GM12878 (cell line): ENCODE measurements around the gene TMCC3. TPM values are rescaled to one million over a fixed set of nuclear protein-coding genes. Genes with fewer than 3 reads are reported as not detected.

Experiments
- ATAC-seq: fragments of 200-7000 bp; cut with Tn5 transposase; 3 replicates; pipeline ENCODE4 v1.9.1; 2020; ENCODE audit warnings: mild to moderate bottlenecking, moderate library complexity
- BruUV-seq: library from RNA; stranded (reverse); fragments of 400-500 nt; replicated peaks from 2 replicates; lab custom pipeline; 2021; lab: Mats Ljungman, UMichigan
- CTCF ChIA-PET: fragments of 300-600 bp; sonication (Branson Sonifier 250); formaldehyde crosslinking; extraction: SDS; loops from one replicate; lab custom pipeline; 2021; ENCODE audit warnings: inconsistent platforms; lab: Yijun Ruan, JAX
- POLR2A ChIA-PET: fragments of 350-600 bp; formaldehyde crosslinking; extraction: SDS; loops from one replicate; lab custom pipeline; 2021; ENCODE audit warnings: inconsistent platforms; lab: Charles Lee
- RAD21 ChIA-PET: fragments of 300-600 bp; sonication (Branson Sonifier 250); formaldehyde crosslinking; loops from one replicate; lab custom pipeline; 2023; ENCODE audit warnings: antibody characterized with exemption; ENCODE audit not compliant: unreplicated experiment; lab: Charles Lee
- SMC1A ChIA-PET: fragments of 300-600 bp; sonication (Branson Sonifier 250); formaldehyde crosslinking; loops from one replicate; lab custom pipeline; 2023; ENCODE audit not compliant: unreplicated experiment, uncharacterized antibody; lab: Charles Lee
- DNase-seq: peaks from one replicate; pipeline ENCODE4 v3.0.0-alpha.2; 2011; ENCODE audit warnings: low read depth, low spot score
- FAIRE-seq: peaks from 3 replicates; lab custom pipeline; 2011; peaks lifted over from hg19 to GRCh38; lab: Jason Lieb, UNC
- H2AFZ ChIP-seq: 2 replicates; pipeline ENCODE4 v1.6.0; 2011; ENCODE audit warnings: low read depth, low read length, control low read depth; ENCODE audit not compliant: control insufficient read depth
- H3K27ac ChIP-seq: 2 replicates; pipeline ENCODE4 v1.5.1; 2011; ENCODE audit warnings: control low read depth; ENCODE audit not compliant: control insufficient read depth, insufficient read depth
- H3K27me3 ChIP-seq, 2 experiments: replicated peaks in 1 of 2; 2 replicates each; pipeline versions ENCODE4 v1.6.0 to v1.6.1; 2011; ENCODE audit warnings: low read length in 1 of 2; ENCODE audit not compliant: control insufficient read depth in 2 of 2, insufficient read depth in 2 of 2
- H3K36me3 ChIP-seq, 2 experiments: 2 replicates each; pipeline ENCODE4 v1.5.1; 2011; ENCODE audit warnings: low read length in 1 of 2; ENCODE audit not compliant: control insufficient read depth in 2 of 2, insufficient read depth in 2 of 2
- H3K4me1 ChIP-seq: 2 replicates; pipeline ENCODE4 v1.6.1; 2011; ENCODE audit warnings: mild to moderate bottlenecking, low read length, moderate library complexity, mixed read lengths; ENCODE audit not compliant: control insufficient read depth, insufficient read depth
- H3K4me2 ChIP-seq: 2 replicates; pipeline ENCODE4 v1.6.0; 2011; ENCODE audit warnings: control low read depth; ENCODE audit not compliant: control insufficient read depth, insufficient read depth
- H3K4me3 ChIP-seq: fragments of 200-600 bp; sonication (generic); 2 replicates; pipeline ENCODE4 v1.5.1; 2016
- H3K79me2 ChIP-seq: 2 replicates; pipeline ENCODE4 v1.6.0; 2011; ENCODE audit warnings: low read length; ENCODE audit not compliant: control insufficient read depth, insufficient read depth
- H3K9ac ChIP-seq: 2 replicates; pipeline ENCODE4 v1.8.0; 2011; ENCODE audit warnings: low read length, control low read depth, mixed read lengths; ENCODE audit not compliant: control insufficient read depth, insufficient read depth
- H3K9me3 ChIP-seq: replicated peaks from 3 replicates; pipeline ENCODE4 v1.5.1; 2011; ENCODE audit warnings: mild to moderate bottlenecking, low read length; ENCODE audit not compliant: control insufficient read depth, insufficient read depth
- H4K20me1 ChIP-seq: 2 replicates; pipeline ENCODE4 v1.6.0; 2011; ENCODE audit not compliant: control insufficient read depth, insufficient read depth
- CHD1 ChIP-seq: IDR thresholded peaks from 2 replicates; pipeline ENCODE4 v1.6.1; 2012; ENCODE audit warnings: low read depth, low read length, improper control_type of control experiment
- CHD2 ChIP-seq: IDR thresholded peaks from 2 replicates; pipeline ENCODE4 v1.6.1; 2011; ENCODE audit warnings: low read depth, low read length, improper control_type of control experiment, borderline replicate concordance
- EED ChIP-seq: sonication (generic); IDR thresholded peaks from 2 replicates; pipeline ENCODE4 v1.6.1; 2016; ENCODE audit warnings: antibody characterized with exemption, low read depth
- FOXM1 ChIP-seq: IDR thresholded peaks from 2 replicates; pipeline ENCODE4 v1.6.1; 2012; ENCODE audit warnings: low read depth, mild to moderate bottlenecking, inconsistent platforms, low read length, moderate library complexity
- KAT2A ChIP-seq: conservative IDR thresholded peaks from 2 replicates; pipeline ENCODE4 v1.6.1; 2011; ENCODE audit warnings: low read depth, low read length; ENCODE audit not compliant: control insufficient read depth
- KDM1A ChIP-seq: fragments of 200-600 bp; sonication (generic); IDR thresholded peaks from 2 replicates; pipeline ENCODE4 v1.6.1; 2016; ENCODE audit warnings: borderline replicate concordance
- PAX5 ChIP-seq: IDR thresholded peaks from 2 replicates; pipeline ENCODE4 v1.6.1; 2011; ENCODE audit warnings: low read depth, low read length, borderline replicate concordance
- RUNX3 ChIP-seq: IDR thresholded peaks from 2 replicates; pipeline ENCODE4 v1.6.1; 2012; ENCODE audit warnings: low read length, inconsistent platforms
- SMAD5 ChIP-seq: IDR thresholded peaks from 2 replicates; pipeline ENCODE4 v1.6.1; 2016; ENCODE audit warnings: antibody characterized with exemption, low read depth
- SUZ12 ChIP-seq: fragments of 200-600 bp; sonication (generic); IDR thresholded peaks from one replicate; pipeline ENCODE4 v1.6.1; 2018; ENCODE audit warnings: antibody characterized with exemption, mild to moderate bottlenecking; ENCODE audit not compliant: unreplicated experiment
- ZZZ3 ChIP-seq: IDR thresholded peaks from 2 replicates; pipeline ENCODE4 v1.6.1; 2011; ENCODE audit warnings: low read depth; ENCODE audit not compliant: control insufficient read depth, insufficient read length
- WGBS: methylation state at CpG from one replicate; pipeline ENCODE4 v1.1.6; 2016; ENCODE audit warnings: low lambda C conversion rate; ENCODE audit not compliant: insufficient replicate concordance, insufficient coverage; ENCODE audit errors: missing lambda C conversion rate; 5-methylcytosine and 5-hydroxymethylcytosine counted together
- in situ Hi-C: fragments of 300-500 bp; cut with MboI; formaldehyde crosslinking; loops from 9 replicates; pipeline ENCODE4 v1.14.3; 2018; ENCODE audit warnings: mixed read lengths
- intact Hi-C: fragments of 100-400 bp; cut with micrococcal nuclease; formaldehyde crosslinking; loops from one replicate; pipeline ENCODE4 v1.14.2; 2022; ENCODE audit not compliant: unreplicated experiment
- polyA plus RNA-seq, 11 experiments: library from polyadenylated mRNA; depleted of rRNA in 4 of 11; unstranded in 6 of 11; stranded (reverse) in 5 of 11; fragments of >200 nt; fragmentation: Nextera tagmentation in 4 of 11; fragmentation: Illumina TruSeq in 1 of 11; extraction: Ambion mirVana in 4 of 11; extraction: Trizol in 1 of 11; gene quantifications; 1 replicate in 1 of 11; 2 replicates in 10 of 11; pipeline versions ENCODE4 v1.2.1 to v1.2.3, GENCODE V29; 2011 to 2016; ENCODE audit warnings: inconsistent platforms in 2 of 11, missing spikeins in 2 of 11, low read depth in 1 of 11
- total RNA-seq, 4 experiments: library from RNA; depleted of rRNA in 3 of 4; stranded (reverse); fragments of >200 nt in 3 of 4; fragmentation: Illumina TruSeq in 1 of 4; extraction: Trizol in 1 of 4; gene quantifications; 2 replicates each; pipeline versions ENCODE4 v1.2.1 to v1.2.3, GENCODE V29; 2013 to 2021
- TF ChIP-seq, protein P1 (sequence below): fragments of 450-650 bp; formaldehyde crosslinking; IDR thresholded peaks from 2 replicates; pipeline ENCODE4 v1.4.0; 2022; ENCODE audit warnings: mild to moderate bottlenecking, moderate library complexity

TMCC3 gene
- total and polyA plus RNA-seq, 10 of the 15 experiments (the other 5 are each of a cell fraction or from before 2014, with no cell fraction given), result 5.8 to 29.8 (median 12.6) TPM

DNA sequence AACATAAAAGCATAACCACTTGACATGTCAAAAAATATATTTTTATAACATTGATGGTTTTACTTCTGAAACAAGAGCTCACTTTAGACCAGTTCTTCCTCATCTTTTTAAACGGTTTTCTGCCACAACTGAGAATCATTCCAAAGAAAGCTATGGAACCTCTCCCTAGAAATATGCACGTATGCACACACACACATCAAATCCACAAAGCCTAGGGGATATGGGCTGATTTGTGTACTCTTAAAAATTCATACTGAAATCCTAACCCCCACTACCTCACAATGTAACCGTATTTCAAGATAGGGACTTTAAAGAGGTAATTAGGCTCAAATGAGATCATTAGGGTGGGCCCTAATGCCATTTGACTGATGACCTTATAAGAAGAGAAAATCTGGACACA, 19.3 kb downstream of the TMCC3 start:
- POLR2A ChIA-PET, result interaction anchor here (1.3 kb wide), 1 partner anchor 75 kb away, joined by 3 read pairs; no protein-coding TSS in a partner anchor

GRCh38 chr12:94628819-94629472, 21.4 kb downstream of the TMCC3 start:
- no peak overlapping the region for H2AFZ ChIP-seq
- DNase-seq (no peak), FAIRE-seq (no peak), ATAC-seq (no peak)
- in situ Hi-C loops (no loop called here), intact Hi-C loops (no loop called here)
- H3K4me2 ChIP-seq, result no peak overlapping the region
- RAD21 ChIA-PET, result no interaction called here
- H3K27me3 ChIP-seq, result no peaks in the 10 kb centered on the region
- no peak overlapping the region for H3K4me3 ChIP-seq
- no TSS peak for BruUV-seq
- CTCF ChIA-PET, result interaction anchor here (1.6 kb wide), 1 partner anchor 12 kb away, joined by 4 read pairs; no protein-coding TSS in a partner anchor
- no peaks in the 10 kb centered on the region for H4K20me1 ChIP-seq
- no peaks in the 10 kb centered on the region for H3K4me1 ChIP-seq
- H3K36me3 ChIP-seq, result no peaks in the 10 kb centered on the region; a peak in 1 of 4 replicates
- TF ChIP-seq RUNX3 (no peak), KAT2A (no peak), KDM1A (no peak), CHD2 (no peak), SUZ12 (no peak), ZZZ3 (no peak), SMAD5 (no peak), CHD1 (no peak), FOXM1 (no peak)
- TF ChIP-seq, protein P1, sequence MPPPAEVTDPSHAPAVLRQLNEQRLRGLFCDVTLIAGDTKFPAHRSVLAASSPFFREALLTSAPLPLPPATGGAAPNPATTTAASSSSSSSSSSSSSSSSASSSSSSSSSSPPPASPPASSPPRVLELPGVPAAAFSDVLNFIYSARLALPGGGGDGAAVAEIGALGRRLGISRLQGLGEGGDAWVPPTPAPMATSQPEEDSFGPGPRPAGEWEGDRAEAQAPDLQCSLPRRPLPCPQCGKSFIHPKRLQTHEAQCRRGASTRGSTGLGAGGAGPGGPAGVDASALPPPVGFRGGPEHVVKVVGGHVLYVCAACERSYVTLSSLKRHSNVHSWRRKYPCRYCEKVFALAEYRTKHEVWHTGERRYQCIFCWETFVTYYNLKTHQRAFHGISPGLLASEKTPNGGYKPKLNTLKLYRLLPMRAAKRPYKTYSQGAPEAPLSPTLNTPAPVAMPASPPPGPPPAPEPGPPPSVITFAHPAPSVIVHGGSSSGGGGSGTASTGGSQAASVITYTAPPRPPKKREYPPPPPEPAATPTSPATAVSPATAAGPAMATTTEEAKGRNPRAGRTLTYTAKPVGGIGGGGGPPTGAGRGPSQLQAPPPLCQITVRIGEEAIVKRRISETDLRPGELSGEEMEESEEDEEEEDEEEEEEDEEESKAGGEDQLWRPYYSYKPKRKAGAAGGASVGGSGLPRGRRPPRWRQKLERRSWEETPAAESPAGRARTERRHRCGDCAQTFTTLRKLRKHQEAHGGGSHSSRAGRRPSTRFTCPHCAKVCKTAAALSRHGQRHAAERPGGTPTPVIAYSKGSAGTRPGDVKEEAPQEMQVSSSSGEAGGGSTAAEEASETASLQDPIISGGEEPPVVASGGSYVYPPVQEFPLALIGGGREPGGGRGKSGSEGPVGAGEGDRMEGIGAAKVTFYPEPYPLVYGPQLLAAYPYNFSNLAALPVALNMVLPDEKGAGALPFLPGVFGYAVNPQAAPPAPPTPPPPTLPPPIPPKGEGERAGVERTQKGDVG, result no peak
- POLR2A ChIA-PET, result interaction anchor here (0.8 kb wide), 1 partner anchor 24 kb away, joined by 3 read pairs; no protein-coding TSS in a partner anchor
- 91% methylated on average over 6 of the region's 6 CpGs for WGBS
- H3K9ac ChIP-seq, result no peak overlapping the region
- H3K79me2 ChIP-seq, result no peaks in the 10 kb centered on the region
- no peak overlapping the region for H3K27ac ChIP-seq
- SMC1A ChIA-PET, result interaction anchor here (1.0 to 1.4 kb wide), 2 partner anchors 14 to 52 kb away, joined by 3 read pairs; no protein-coding TSS in a partner anchor
- peaks cover 2% of the 10 kb centered on the region; the same call in 2 of the 3 replicates for H3K9me3 ChIP-seq

More for the DNA sequence above, 19.3 kb downstream of the TMCC3 start:
- Histone ChIP-seq H3K36me3 (no peaks in the 10 kb centered on the region; a peak in 1 of 4 replicates), H3K4me1 (no peaks in the 10 kb centered on the region), H3K4me3 (no peak overlapping the region), H3K27me3 (no peaks in the 10 kb centered on the region), H3K79me2 (no peaks in the 10 kb centered on the region), H3K9me3 (no peaks in the 10 kb centered on the region; the same call in 2 of the 3 replicates), H3K9ac (no peak overlapping the region), H3K4me2 (no peak overlapping the region), H3K27ac (no peak overlapping the region), H4K20me1 (no peaks in the 10 kb centered on the region), H2AFZ (no peak overlapping the region)
- FAIRE-seq, result no peak
- CTCF ChIA-PET, result interaction anchor here (2.1 kb wide), 1 partner anchor 8 kb away, joined by 6 read pairs; no protein-coding TSS in a partner anchor
- intact Hi-C loops (no loop called here), in situ Hi-C loops (no loop called here)
- SMC1A ChIA-PET, result interaction anchor here (0.6 to 2.0 kb wide), 5 partner anchors 9 to 1140 kb away, joined by 3 to 5 read pairs (median 4); no protein-coding TSS in a partner anchor
- no TSS peak for BruUV-seq
- DNase-seq, result no peak
- 95% methylated on average over 3 of the region's 3 CpGs for WGBS
- no peak for ATAC-seq
- no peak for TF ChIP-seq PAX5
- TF ChIP-seq EED, result no peak
- RAD21 ChIA-PET, result no interaction called here
